HG02642 (cell line): ENCODE results near the gene DUSP23.

Experiments
- ATAC-seq: cut with Tn5 transposase; IDR thresholded peaks from one replicate; pipeline ENCODE4 v1.9.1; 2021; ENCODE audit warnings: mild to moderate bottlenecking; ENCODE audit not compliant: unreplicated experiment, poor library complexity

The DUSP23 gene

GRCh38 chr1:159781992-159782391 lies 1.2 kb downstream of the DUSP23 start:
- ATAC-seq = no peak

GRCh38 chr1:159783724-159784123 lies 3.0 kb downstream of the DUSP23 start:
- no peak for ATAC-seq

GRCh38 chr1:159786465-159786864 lies 5.7 kb downstream of the DUSP23 start:
- no peak for ATAC-seq

DNA sequence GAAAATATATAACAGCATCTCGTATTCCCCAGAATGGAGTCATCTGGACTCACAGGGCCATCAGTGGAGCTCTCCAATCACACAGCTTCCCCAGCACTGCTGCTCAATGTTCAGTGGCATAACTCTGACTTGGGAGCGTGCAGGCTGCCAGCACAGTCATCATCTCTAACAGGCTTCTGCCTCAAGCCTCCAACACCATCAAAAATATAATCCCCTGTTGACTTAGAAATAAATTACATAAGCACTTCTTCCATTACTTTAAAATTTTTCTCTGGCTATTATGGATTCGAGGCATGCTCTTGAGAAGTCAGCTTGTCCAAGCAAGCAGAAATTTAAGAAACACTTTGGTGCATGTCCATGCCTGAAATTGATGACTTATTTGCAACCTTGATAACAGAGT lies 6.2 kb downstream of the DUSP23 start:
- no peak for ATAC-seq

- ATAC-seq = no peak
Observed at GRCh38 chr1:159790237-159790917, 9.6 kb downstream of the DUSP23 start.

DNA sequence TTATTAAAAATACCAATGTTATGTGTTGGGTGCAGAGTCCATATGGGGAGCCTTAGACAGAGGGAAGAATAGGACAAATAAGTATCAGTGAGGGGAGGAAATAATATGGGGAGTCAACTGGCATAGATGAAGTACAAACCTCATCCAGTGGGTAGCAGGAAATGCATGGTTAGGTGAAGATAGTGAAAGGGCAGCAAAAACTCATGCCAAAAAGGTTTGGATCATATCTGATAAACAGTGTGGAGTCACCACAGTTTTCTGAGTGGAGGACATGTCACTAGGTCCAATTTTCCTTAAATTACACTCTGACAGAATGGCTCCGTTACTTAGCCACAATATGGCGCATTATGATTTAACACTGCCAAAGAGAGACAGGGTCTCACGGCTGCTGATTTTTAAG lies 10.3 kb downstream of the DUSP23 start:
- no peak for ATAC-seq

DNA sequence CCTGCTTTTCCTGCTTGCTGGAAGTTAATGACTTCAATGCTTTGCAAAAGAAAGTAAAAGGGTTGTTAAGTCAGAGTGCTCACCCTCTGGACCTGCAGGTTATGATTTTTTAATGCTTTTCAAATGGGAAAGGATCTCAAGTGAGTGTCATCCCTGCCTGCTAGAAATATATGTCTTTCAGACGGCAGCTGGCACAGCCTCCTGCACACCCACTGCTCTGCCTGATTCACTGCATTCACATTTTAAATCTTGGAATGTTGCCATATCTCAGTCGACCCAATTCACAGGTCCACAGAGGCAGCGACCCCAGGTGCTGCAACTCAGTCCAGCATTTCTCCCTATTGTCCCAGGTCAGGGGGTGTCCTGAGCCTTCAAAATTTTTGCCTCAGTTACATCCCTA lies 10.7 kb downstream of the DUSP23 start:
- ATAC-seq = no peak

DNA sequence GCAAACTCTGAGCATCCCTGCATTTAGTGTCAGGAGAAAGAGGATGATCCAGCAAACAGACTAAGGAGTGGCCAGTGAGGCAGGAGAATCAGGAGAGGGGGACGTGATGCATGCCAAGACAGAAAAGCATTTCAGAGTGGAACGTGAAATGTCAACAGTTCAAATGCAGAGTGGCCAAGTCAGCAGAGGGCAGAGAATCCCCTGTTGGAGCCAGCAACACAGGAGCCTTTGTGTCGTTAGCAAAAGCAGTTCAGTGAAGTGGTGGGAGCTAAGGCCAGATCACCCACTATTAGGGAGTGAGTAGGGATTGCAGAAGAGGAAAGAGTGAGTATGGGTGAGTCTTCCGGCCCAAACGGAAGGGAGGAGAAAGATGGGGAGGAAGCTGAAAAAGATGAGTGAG lies 14.8 kb downstream of the DUSP23 start:
- no peak for ATAC-seq

GRCh38 chr1:159798893-159799292 lies 18.1 kb downstream of the DUSP23 start:
- no peak for ATAC-seq

DNA sequence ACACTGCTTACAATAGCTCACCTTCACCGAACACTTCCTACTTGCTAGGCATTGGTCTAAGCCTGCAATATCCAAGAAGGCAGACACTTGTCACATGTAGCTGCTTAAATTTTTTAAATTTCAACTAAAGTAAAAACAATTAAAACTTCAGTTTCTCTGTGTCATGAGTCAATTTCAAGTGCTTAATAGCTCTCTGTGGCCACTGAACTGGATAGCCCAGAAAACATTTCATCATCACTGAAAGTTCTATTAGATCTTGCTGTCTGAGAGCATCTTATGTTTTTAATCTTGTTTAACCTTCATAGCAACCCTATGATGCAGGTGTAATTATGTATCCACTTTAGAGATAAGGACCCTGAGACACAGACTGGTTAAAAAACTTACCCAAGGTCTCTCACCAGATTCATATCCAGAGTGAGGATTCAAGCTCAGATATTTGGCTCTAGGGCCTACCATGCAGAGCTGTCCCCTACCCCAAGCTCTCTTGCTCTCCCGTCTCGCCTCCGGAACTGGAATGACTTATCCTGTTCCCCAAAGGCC lies 18.8 kb downstream of the DUSP23 start:
- ATAC-seq = no peak

DNA sequence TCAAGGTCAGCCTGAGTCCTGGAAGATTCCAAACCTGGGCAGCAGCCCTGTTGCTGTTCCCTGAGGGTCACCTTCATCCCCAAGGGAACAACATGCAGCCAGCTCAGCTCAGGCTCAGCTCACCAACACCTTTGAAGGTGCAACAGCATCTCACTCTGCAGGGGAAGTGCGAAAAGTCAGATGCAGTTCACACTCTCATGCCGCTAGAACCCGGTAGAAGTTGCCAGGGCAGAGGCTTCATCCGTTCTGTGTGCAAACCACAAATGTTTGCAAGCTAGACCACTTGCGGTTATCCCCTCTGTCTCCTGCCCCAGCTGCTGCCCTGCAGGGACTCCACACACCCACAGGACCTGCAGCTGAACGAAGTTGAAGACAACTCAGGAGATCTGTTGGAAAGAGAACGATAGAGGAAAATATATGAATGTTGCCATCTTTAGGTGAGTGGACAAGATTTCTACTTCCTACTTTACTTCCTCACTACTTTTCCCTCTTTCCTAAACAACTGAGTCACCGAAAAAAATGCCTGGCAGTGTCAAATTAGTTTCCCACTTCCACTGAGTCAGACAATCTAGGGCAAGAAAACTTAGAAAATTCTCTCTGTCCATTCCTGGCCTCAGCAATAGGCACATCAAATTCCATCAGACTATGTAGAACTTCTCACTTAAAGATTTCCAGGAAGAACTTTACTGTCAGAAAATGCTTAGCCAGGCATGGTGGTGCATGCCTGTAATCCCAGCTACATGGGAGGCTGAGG lies 19.6 kb downstream of the DUSP23 start:
- peak; percentile 58 for ATAC-seq

DNA sequence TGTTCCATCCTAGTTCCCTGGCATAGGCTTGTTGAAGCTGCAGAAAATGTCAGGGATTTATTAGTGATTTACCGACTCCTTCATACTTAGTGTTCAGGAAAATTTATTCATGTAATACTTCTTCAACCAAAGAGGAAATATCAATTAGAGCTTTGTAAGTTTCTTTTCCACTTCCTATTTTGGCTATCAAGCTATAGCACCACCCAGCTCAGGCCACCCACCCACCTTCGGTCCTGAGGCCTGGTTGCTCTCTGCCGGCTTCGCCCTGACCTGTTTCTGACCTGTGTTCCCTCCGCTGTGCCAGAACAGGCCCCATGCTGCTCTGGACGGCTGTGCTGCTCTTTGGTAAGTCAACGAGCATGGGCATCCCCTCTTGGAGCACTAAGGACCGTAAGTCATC lies 21.3 kb downstream of the DUSP23 start, which contains the start of gene FCRL6:
Gene FCRL6, plus strand, starts transcription at position 250 of the 400 bp plus-strand sequence. Its CDS starts 65 bp downstream, at position 315.
- no peak for ATAC-seq

DNA sequence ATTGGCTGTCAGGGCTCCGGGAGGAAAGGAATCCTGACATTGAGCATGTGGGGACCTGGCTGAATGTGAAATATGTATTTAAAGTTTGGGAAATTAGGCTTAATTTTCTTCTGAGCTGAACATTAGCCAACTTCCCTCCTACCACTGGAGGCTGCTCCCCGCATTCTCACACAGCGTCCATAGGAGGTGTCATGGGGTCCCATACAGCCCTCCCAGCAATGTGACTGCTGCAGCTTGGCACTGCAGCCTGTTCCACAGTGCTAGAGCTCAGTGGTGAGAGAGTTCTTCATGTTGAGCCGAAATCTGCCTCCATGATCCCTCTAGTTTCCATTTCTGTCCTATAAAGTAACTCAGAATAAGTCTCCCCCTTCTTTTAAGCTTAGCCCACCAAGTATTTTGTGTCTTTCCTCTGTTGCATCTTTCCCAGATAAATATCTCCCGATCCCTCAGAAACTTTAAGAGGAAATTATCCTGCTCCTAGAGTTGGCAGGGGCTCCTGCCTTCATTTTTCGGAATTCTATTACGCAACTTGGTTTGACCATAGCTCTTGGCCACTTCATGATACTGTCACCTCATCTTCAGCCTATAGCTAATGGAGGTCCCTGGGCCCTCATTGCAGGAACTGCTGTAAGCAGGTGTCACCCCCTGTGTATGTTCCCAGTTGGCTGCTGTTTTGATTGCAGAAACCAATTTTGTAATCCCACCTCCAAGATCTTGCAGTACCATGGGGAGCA lies 23.4 kb downstream of the DUSP23 start:
- no peak for ATAC-seq

GRCh38 chr1:159804924-159805323 lies 24.2 kb downstream of the DUSP23 start:
- no peak for ATAC-seq

GRCh38 chr1:159815926-159816325 lies 35.2 kb downstream of the DUSP23 start:
- no peak for ATAC-seq

- no peak for ATAC-seq
Observed at GRCh38 chr1:159817276-159818041, 36.7 kb downstream of the DUSP23 start.

GRCh38 chr1:159821171-159821867 lies 40.6 kb downstream of the DUSP23 start:
- no peak for ATAC-seq

DNA sequence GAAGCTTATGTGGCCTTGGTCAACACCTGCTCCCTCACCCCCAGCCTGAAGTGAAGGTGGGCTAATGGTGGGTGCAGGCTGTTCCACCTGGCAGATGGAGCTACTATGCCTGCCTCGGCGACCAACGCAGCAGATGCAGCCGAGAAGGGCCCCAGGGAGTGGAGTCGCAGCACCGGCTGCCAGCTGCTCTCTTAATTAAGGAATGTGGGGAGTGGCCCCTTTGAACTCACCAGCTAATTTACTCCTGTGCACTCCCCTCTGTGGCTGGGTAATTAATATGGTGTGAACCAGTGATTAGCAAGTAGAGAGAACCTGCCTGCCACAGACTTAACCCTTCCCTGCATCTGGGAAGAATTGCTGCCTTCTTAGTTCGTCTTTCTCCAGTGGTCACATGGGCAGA lies 42.6 kb downstream of the DUSP23 start:
- ATAC-seq = no peak

- ATAC-seq = no peak
Observed at GRCh38 chr1:159825564-159825963, 44.8 kb downstream of the DUSP23 start.
